Esophagus squamous epithelium (tissue), 5 donors: ENCODE data around the gene TMEM167A. TPM values are rescaled to one million over a fixed set of nuclear protein-coding genes. Genes with fewer than 3 reads are reported as not detected.

Experiments used
- DNase-seq: peaks from one replicate; lab custom pipeline; 2025; lab: John Stamatoyannopoulos, UW
- H3K27ac ChIP-seq, 4 donors: fragments of 200-600 bp; sonication (generic); one replicate each; pipeline ENCODE4 v1.5.1; 2016 to 2019; ENCODE audit warnings: mild to moderate bottlenecking in 1 of 4
- H3K27me3 ChIP-seq, 4 donors: fragments of 200-600 bp; sonication (generic); 1 replicate in 3 of 4; 2 replicates in 1 of 4; pipeline versions ENCODE4 v1.5.1 to v1.6.0; 2017 to 2021; ENCODE audit warnings: antibody characterized with exemption in 1 of 4
- H3K36me3 ChIP-seq, 3 donors: fragments of 200-600 bp; sonication (generic); one replicate each; pipeline ENCODE4 v1.5.1; 2016 to 2019
- H3K4me1 ChIP-seq, 3 donors: fragments of 200-600 bp; sonication (generic); one replicate each; pipeline ENCODE4 v1.5.1; 2017 to 2019
- H3K4me3 ChIP-seq, 4 donors: fragments of 200-600 bp; sonication (generic); 1 replicate in 3 of 4; 2 replicates in 1 of 4; pipeline ENCODE4 v1.5.1; 2016 to 2019; ENCODE audit warnings: mild to moderate bottlenecking in 2 of 4, moderate library complexity in 1 of 4
- H3K9me3 ChIP-seq, 3 donors: fragments of 200-600 bp; sonication (generic); one replicate each; pipeline ENCODE4 v1.5.1; 2016 to 2019
- CTCF ChIP-seq, 6 experiments: fragments of 450-650 bp in 4 of 6; fragments of 200-600 bp in 2 of 6; sonication (generic) in 2 of 6; IDR thresholded peaks; one replicate each; pipeline ENCODE4 v1.5.1; 2016 to 2019; ENCODE audit warnings: antibody characterized with exemption in 6 of 6, mild to moderate bottlenecking in 4 of 6, moderate library complexity in 4 of 6
- POLR2A ChIP-seq, 4 donors: fragments of 450-650 bp; IDR thresholded peaks; one replicate each; pipeline ENCODE4 v1.6.1; 2017; ENCODE audit warnings: antibody characterized with exemption in 4 of 4, mild to moderate bottlenecking in 4 of 4, moderate library complexity in 3 of 4
- WGBS, 2 donors: methylation state at CpG; one replicate each; pipeline ENCODE4 v1.1.5; 2018; 5-methylcytosine and 5-hydroxymethylcytosine counted together
- intact Hi-C: fragments of 100-400 bp; cut with DNase I; formaldehyde crosslinking; loops from one replicate; pipeline ENCODE4 v1.15.0; 2022
- total RNA-seq, 4 donors: library from RNA; depleted of rRNA; stranded (reverse); fragments of >200 nt; gene quantifications; one replicate each; pipeline ENCODE4 v1.1.0, GENCODE V29; 2016
- donor health status: DM: yes; HTN: yes; CAD: no.

The TMEM167A gene
- total RNA-seq, 4 donors from 2014 or later: 17.8 to 46.0 (median 33.8) TPM

GRCh38 chr5:83118471-83118870 lies 41.3 kb upstream of the TMEM167A start:
- Histone ChIP-seq H3K4me1 (no peaks in the 10 kb centered on the region), H3K27ac (no peak overlapping the region), H3K27me3 (no peaks in the 10 kb centered on the region), H3K4me3 (no peak overlapping the region), H3K36me3 (peaks cover 0 to 18% (median 0%) of the 10 kb centered on the region in 3 donors), H3K9me3 (peaks cover 0 to 7% (median 0%) of the 10 kb centered on the region in 3 donors)
- 75 to 89% methylated on average over 1 of the region's 1 CpG for WGBS, 2 donors
- TF ChIP-seq CTCF (IDR thresholded peaks at IDR 0.05) (no peak), POLR2A (IDR thresholded peaks at IDR 0.05) (no peak)
- intact Hi-C loops: no loop called here
- DNase-seq: no peak

- Histone ChIP-seq H3K4me3 (no peak overlapping the region), H3K36me3 (peaks cover 0 to 28% (median 0%) of the 10 kb centered on the region in 3 donors), H3K27ac (no peak overlapping the region), H3K4me1 (no peaks in the 10 kb centered on the region), H3K9me3 (peaks cover 0 to 7% (median 0%) of the 10 kb centered on the region in 3 donors), H3K27me3 (no peaks in the 10 kb centered on the region)
- 76 to 81% methylated on average over 1 of the region's 1 CpG for WGBS, 2 donors
- no peak for TF ChIP-seq CTCF (IDR thresholded peaks at IDR 0.05)
- TF ChIP-seq POLR2A (IDR thresholded peaks at IDR 0.05): no peak
- intact Hi-C loops: no loop called here
- no peak for DNase-seq
Observed at GRCh38 chr5:83115816-83116215, 38.6 kb upstream of the TMEM167A start.

GRCh38 chr5:83109380-83109779 lies 32.2 kb upstream of the TMEM167A start:
- Histone ChIP-seq H3K36me3 (peaks cover 0 to 19% (median 0%) of the 10 kb centered on the region in 3 donors), H3K9me3 (no peaks in the 10 kb centered on the region), H3K4me3 (no peak overlapping the region), H3K4me1 (no peaks in the 10 kb centered on the region), H3K27me3 (no peaks in the 10 kb centered on the region), H3K27ac (no peak overlapping the region)
- WGBS, 2 donors: 70 to 90% methylated on average over 1 of the region's 1 CpG
- DNase-seq: no peak
- TF ChIP-seq CTCF (IDR thresholded peaks at IDR 0.05): no peak
- TF ChIP-seq POLR2A (IDR thresholded peaks at IDR 0.05): no peak
- intact Hi-C loops: no loop called here

GRCh38 chr5:83107692-83108420 lies 30.7 kb upstream of the TMEM167A start:
- peaks cover 0 to 5% (median 0%) of the 10 kb centered on the region in 3 donors for H3K36me3 ChIP-seq
- 91 to 94% methylated on average over 3 of the region's 3 CpGs for WGBS, 2 donors
- DNase-seq: no peak
- no peaks in the 10 kb centered on the region for H3K4me1 ChIP-seq
- no peak overlapping the region for H3K4me3 ChIP-seq
- H3K9me3 ChIP-seq: no peaks in the 10 kb centered on the region
- H3K27me3 ChIP-seq: no peaks in the 10 kb centered on the region
- intact Hi-C loops: no loop called here
- TF ChIP-seq POLR2A (IDR thresholded peaks at IDR 0.05) (no peak), CTCF (IDR thresholded peaks at IDR 0.05) (no peak)
- H3K27ac ChIP-seq: no peak overlapping the region

- Histone ChIP-seq H3K27me3 (no peaks in the 10 kb centered on the region), H3K36me3 (no peaks in the 10 kb centered on the region), H3K9me3 (no peaks in the 10 kb centered on the region), H3K27ac (no peak overlapping the region), H3K4me1 (no peaks in the 10 kb centered on the region), H3K4me3 (no peak overlapping the region)
- intact Hi-C loops: no loop called here
- TF ChIP-seq POLR2A (IDR thresholded peaks at IDR 0.05): no peak
- TF ChIP-seq CTCF (IDR thresholded peaks at IDR 0.05): no peak
- no peak for DNase-seq
Observed at GRCh38 chr5:83104021-83104420, 26.8 kb upstream of the TMEM167A start.
